HG02970 (cell line): Measurements from ENCODE around the gene MRO.

ENCODE experiments used
- ATAC-seq: cut with Tn5 transposase; IDR thresholded peaks from one replicate; pipeline ENCODE4 v1.9.1; 2021; ENCODE audit warnings: mild to moderate bottlenecking, moderate library complexity, moderate number of reproducible peaks; ENCODE audit not compliant: unreplicated experiment, low FRiP score

Gene MRO

GRCh38 chr18:50748243-50749229, 71.3 kb downstream of the MRO start:
- ATAC-seq, result no peak

- ATAC-seq, result no peak
These were observed 72.0 kb downstream of the MRO start for GRCh38 chr18:50747849-50748242.

- ATAC-seq, result no peak
These were observed 73.9 kb downstream of the MRO start for GRCh38 chr18:50745945-50746344.
